ENCODE data around the gene HOXA11. TPM values are rescaled to one million over a fixed set of nuclear protein-coding genes. Genes with fewer than 3 reads are reported as not detected.

HOXA11 gene
- total RNA-seq, 2 experiments from 2014 or later, result not detected

- POLR2A ChIA-PET, result no interaction called here
- CTCF ChIA-PET, result no interaction called here
These were observed 39.7 kb downstream of the HOXA11 start for GRCh38 chr7:27145165-27145913.

GRCh38 chr7:27144781-27145164 lies 40.3 kb downstream of the HOXA11 start:
- ChIA-PET CTCF (no interaction called here), POLR2A (no interaction called here)

GRCh38 chr7:27143950-27144780 lies 40.9 kb downstream of the HOXA11 start:
- POLR2A ChIA-PET, result no interaction called here
- CTCF ChIA-PET, result no interaction called here

- ChIA-PET POLR2A (no interaction called here), CTCF (no interaction called here)
These were observed 41.7 kb downstream of the HOXA11 start, which contains the start of gene HOXA5 for GRCh38 chr7:27143023-27143949. TSS of gene HOXA5 (minus strand) at chr7:27143681. CDS start at chr7:27143607, 74 bp downstream.

- ChIA-PET POLR2A (no interaction called here), CTCF (no interaction called here)
These were observed 42.4 kb downstream of the HOXA11 start for GRCh38 chr7:27142580-27143022.

- CTCF ChIA-PET, result interaction anchor here (1.8 kb wide), 1 partner anchor 37 kb away, joined by 8 read pairs; no protein-coding TSS in a partner anchor
- POLR2A ChIA-PET, result no interaction called here
These were observed 43.0 kb downstream of the HOXA11 start for GRCh38 chr7:27141923-27142579.

- CTCF ChIA-PET, result interaction anchor here (0.7 to 1.8 kb wide), 4 partner anchors 8 to 374 kb away, joined by 3 to 8 read pairs (median 4); no protein-coding TSS in a partner anchor
- POLR2A ChIA-PET, result interaction anchor here (0.9 kb wide), 1 partner anchor 56 kb away, joined by 7 read pairs; no protein-coding TSS in a partner anchor
These were observed 43.7 kb downstream of the HOXA11 start for GRCh38 chr7:27141137-27141922.

- CTCF ChIA-PET, result interaction anchor here (0.8 to 1.8 kb wide), 3 partner anchors 9 to 48 kb away, joined by 3 to 8 read pairs (median 3); no protein-coding TSS in a partner anchor
- POLR2A ChIA-PET, result interaction anchor here (0.9 kb wide), 1 partner anchor 55 kb away, joined by 7 read pairs; no protein-coding TSS in a partner anchor
These were observed 44.7 kb downstream of the HOXA11 start for GRCh38 chr7:27140126-27140857.

- CTCF ChIA-PET, result no interaction called here
These were observed 45.5 kb downstream of the HOXA11 start for GRCh38 chr7:27139334-27140125.

GRCh38 chr7:27138985-27139333 lies 46.1 kb downstream of the HOXA11 start:
- POLR2A ChIA-PET, result no interaction called here
- CTCF ChIA-PET, result no interaction called here

More at GRCh38 chr7:27139334-27140125, 45.5 kb downstream of the HOXA11 start:
- POLR2A ChIA-PET, result no interaction called here

- ChIA-PET POLR2A (no interaction called here), CTCF (no interaction called here)
These were observed 46.6 kb downstream of the HOXA11 start for GRCh38 chr7:27138472-27138871.

GRCh38 chr7:27137640-27138315 lies 47.3 kb downstream of the HOXA11 start:
- CTCF ChIA-PET, result no interaction called here
- POLR2A ChIA-PET, result no interaction called here

GRCh38 chr7:27134392-27134791 lies 50.6 kb downstream of the HOXA11 start:
- POLR2A ChIA-PET, result no interaction called here

GRCh38 chr7:27133409-27134231 lies 51.4 kb downstream of the HOXA11 start:
- ChIA-PET POLR2A (no interaction called here), CTCF (no interaction called here)

More at GRCh38 chr7:27134392-27134791, 50.6 kb downstream of the HOXA11 start:
- CTCF ChIA-PET, result interaction anchor here (1.1 kb wide), 1 partner anchor 27 kb away, joined by 3 read pairs; no protein-coding TSS in a partner anchor

- POLR2A ChIA-PET, result no interaction called here
- CTCF ChIA-PET, result no interaction called here
These were observed 52.1 kb downstream of the HOXA11 start for GRCh38 chr7:27132978-27133377.

All from activated CD8-positive, alpha-beta memory T cell treated with anti-CD3 and anti-CD28 coated beads for 36 hours (primary cell).